IPS-11a (cell line): Measurements from ENCODE around the gene LRRC28.

Experiments used
- H3K4me3 ChIP-seq: one replicate; pipeline ENCODE4 v1.5.1; 2013; ENCODE audit warnings: low read depth, low read length, control low read depth

Gene LRRC28

GRCh38 chr15:99305761-99306505 lies 54.7 kb downstream of the LRRC28 start:
- no peak overlapping the region for H3K4me3 ChIP-seq

GRCh38 chr15:99306694-99307338 lies 55.5 kb downstream of the LRRC28 start:
- H3K4me3 ChIP-seq: no peak overlapping the region

GRCh38 chr15:99307735-99308134 lies 56.5 kb downstream of the LRRC28 start:
- H3K4me3 ChIP-seq: no peak overlapping the region

- H3K4me3 ChIP-seq: no peak overlapping the region
Observed at GRCh38 chr15:99310745-99311144, 59.5 kb downstream of the LRRC28 start.

DNA sequence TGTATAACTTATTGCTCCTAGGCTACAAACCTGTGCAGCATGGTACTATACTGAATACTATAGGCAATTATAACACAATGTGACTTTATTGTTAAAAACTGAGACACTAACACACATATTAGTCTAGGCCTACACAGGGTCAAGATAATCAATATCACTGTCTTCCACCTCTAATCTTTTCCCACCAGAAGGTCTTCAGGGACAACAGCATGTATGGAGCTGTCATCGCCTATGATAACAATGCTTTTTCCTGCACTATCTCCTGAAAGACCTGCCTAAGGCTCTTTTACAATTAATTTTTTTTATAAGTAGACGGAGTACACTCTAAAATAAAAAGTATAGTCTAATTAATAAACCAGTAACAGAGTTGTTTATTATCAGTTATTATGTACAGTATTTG lies 60.9 kb downstream of the LRRC28 start:
- H3K4me3 ChIP-seq: no peak overlapping the region

GRCh38 chr15:99312794-99313193 lies 61.5 kb downstream of the LRRC28 start:
- no peak overlapping the region for H3K4me3 ChIP-seq

- no peak overlapping the region for H3K4me3 ChIP-seq
Observed at GRCh38 chr15:99315636-99316035, 64.4 kb downstream of the LRRC28 start.

DNA sequence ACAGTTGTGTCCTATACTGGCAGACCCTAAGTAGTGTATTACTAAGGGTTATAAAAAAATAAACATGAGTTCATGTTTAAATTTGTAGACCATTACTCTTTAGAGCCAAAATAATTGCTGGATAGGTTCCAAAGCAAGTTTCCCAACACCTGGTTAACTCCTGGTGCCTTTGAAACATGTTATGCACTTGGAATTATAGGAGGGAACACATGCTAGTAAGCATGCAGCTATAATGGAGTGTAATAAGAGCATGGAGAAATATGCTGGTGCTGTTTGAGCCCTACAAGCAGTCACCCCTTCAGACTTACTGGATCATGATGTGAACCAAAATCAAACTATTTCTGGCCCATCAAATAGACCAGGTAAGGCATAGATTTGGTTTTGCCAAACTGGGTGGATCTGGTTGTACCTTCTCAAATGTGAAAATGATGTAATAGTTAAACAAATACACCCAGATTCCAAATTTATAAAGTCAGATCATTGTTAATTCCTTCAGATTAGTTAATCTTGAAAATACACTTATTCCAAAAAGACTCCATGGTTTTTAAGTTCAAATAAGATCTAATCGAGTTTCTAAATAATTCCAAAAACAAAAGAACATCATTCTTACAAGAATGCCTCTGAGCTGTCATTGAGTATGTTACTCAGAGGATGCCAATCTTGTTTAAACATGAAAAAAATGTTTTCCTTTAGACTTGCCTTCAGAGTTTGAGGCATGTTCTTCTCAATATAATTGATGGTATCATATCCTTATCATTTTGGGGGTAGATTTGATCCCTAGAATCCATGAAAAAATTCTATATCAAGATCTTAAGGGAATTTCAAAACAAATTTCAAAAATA lies 69.3 kb downstream of the LRRC28 start:
- H3K4me3 ChIP-seq: no peak overlapping the region

- no peak overlapping the region for H3K4me3 ChIP-seq
Observed at GRCh38 chr15:99321468-99321867, 70.2 kb downstream of the LRRC28 start.

DNA sequence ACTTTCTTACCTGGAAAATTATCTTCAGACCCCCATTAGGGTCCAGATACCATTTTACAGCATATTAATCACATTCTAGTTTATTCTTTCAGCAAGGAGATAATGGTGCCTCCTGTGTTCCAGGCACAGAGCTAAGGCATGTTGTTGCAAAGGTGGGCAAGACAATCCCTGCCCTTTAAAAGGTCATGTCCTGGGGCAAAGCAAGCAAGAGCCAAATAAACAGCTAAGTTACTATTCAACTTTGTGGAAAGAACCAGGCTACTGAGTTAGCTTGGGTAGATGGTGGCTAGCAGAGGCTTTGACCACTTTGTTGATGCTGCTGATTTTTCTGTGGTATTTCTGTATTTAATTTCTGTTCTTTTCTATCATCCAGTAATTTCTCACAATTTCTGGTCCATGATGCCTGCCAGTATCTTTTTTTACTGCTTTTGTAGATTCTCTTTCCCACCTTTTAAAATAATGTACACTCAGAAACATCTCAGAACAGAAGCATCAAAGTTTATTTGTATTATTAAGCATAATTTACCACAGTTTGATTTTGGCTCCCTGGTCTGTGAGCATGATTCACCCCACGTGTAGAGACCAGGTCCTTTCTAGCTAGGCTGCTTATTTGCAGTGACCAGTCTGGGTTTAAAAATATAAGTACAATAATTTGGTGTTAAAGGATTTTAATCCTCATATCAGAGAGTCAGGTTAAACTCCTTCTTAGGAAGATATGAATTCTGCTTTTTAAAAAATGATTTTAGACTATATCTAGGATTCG lies 71.5 kb downstream of the LRRC28 start:
- no peak overlapping the region for H3K4me3 ChIP-seq

DNA sequence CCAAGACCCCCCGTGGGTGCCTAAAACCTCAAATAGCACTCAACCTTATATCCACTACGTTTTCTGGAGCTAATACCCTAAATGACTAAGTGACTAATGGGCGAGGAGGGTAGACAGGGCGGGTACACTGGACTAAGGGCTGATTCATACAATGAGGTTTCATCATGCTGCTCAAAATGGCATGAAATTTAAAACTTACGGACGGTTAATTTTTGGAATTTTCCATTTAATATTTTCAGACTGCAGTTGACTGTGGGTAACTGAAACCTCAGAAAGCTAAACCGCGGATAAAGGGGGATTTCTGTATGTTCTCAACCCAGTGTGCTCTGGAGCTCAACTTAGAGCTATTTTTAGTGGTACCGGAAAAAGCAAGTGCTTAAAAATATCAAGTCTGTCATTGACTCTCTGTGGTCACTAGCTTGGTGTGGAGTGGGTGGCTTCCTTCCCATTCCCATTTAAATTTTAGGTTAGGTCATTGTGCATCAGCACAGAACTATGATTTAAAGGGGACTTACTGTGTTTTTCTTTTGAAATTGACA lies 72.9 kb downstream of the LRRC28 start:
- H3K4me3 ChIP-seq: no peak overlapping the region

- no peak overlapping the region for H3K4me3 ChIP-seq
Observed at GRCh38 chr15:99324700-99325099, 73.4 kb downstream of the LRRC28 start.

DNA sequence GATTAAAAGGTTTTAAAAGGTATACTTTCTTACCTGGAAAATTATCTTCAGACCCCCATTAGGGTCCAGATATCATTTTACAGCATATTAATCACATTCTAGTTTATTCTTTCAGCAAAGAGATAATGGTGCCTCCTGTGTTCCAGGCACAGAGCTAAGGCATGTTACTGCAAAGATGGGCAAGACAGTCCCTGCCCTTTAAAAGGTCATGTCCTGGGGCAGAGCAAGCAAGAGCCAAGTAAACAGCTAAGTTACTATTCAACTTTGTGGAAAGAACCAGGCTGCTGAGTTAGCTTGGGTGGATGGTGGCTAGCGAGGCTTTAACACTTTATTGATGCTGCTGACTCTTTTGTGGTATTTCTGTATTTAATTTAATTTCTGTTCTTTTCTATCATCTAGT lies 75.0 kb downstream of the LRRC28 start:
- H3K4me3 ChIP-seq: no peak overlapping the region

DNA sequence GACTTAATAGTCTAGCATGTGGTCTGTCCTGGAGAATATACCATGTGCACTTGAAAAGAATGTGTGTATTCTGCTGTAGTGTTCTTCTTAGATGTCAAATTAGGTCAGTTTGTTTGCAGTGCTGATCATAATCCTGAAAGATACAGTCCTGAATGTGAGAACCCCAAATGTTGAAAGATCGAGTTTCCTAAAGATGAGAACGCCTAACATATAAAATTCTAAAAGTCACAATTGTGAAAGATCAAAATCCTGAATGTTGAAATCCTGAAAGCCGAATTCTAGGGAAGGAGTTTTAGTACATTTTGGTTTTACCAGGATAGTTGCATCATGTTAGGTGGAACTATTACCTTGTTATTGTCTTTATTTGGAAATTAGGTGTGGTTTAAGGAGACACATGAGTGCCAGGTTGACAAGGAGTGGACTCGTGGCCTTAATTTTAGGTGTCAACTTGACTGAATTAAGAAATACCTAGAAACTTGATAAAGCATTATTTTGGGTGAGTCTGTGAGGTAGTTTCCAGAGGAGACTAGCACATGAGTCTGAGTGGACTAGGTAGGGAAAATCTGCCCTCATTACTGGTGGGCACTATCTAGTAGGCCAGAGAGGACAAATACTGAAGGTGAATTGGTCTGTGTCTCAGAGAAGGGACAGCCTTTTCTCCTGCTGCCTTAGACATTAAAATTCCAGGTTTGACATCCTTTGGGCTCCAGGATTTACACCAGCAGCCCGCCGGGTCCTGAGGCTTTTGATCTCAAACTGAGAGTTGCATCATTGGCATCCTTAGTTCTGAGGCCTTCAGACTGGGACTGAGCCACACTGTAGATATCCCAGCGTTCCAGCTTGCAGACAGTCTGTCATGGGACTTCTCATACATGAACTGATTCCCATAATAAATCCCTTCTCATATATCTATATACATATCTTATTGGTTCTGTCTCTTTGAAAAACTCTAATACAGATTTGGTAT lies 77.1 kb downstream of the LRRC28 start:
- H3K4me3 ChIP-seq: no peak overlapping the region

- no peak overlapping the region for H3K4me3 ChIP-seq
Observed at GRCh38 chr15:99331381-99331780, 80.1 kb downstream of the LRRC28 start.

DNA sequence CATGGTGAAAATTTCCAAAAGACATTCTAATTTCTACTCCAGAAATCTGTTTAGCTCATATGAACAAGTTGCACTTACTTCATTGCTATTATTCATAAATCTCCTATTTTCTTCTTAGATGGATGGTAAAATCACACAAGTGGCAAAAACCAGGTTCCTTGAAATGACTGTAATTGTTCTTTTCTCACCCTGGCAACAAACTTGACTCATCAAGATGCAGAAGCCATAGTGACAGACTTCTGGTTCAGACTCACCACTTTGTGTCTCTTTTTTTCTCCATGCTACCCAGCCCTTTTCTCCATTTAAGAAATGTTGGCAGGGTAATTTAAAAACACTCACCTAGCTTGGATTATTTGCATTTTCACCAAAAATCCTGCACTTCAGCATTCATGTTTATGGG lies 82.1 kb downstream of the LRRC28 start:
- H3K4me3 ChIP-seq: no peak overlapping the region

DNA sequence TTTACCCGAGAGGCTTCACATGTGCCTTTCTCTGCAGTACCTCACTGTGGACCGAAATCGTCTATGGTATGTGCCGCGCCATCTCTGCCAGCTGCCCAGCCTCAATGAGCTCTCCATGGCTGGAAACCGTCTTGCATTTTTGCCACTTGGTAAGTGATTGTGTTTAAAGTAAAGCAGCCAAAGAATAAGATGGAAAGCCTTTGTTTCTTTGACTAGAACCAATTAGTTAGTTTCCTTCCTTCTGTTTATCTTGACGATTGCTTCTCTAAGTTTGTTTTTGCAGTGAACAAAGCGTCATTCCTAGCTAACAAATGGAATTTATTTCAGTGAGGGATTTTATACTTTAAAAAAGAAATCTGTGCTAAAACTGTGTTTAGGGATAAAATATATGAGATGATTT lies 82.7 kb downstream of the LRRC28 start:
- no peak overlapping the region for H3K4me3 ChIP-seq

DNA sequence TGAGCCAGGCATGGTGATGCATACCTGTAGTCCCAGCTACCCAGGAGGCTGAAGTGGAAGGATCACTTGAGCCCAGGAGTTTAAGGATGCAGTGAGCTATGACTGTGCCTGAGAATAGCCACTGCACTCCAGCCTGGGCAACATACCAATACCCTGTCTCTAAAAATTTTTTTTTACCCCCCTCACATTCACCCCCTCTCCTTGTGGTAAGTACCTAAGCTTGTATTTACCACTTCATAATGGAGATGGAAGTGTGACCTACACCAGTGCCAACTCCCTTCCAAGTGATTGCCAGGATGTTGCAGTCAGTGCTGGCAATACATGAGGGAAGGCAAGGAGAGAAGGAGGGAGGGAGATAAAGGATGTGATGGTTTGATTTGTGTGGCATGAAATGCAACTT lies 84.2 kb downstream of the LRRC28 start:
- H3K4me3 ChIP-seq: no peak overlapping the region

- H3K4me3 ChIP-seq: no peak overlapping the region
Observed at GRCh38 chr15:99336794-99337193, 85.5 kb downstream of the LRRC28 start.

DNA sequence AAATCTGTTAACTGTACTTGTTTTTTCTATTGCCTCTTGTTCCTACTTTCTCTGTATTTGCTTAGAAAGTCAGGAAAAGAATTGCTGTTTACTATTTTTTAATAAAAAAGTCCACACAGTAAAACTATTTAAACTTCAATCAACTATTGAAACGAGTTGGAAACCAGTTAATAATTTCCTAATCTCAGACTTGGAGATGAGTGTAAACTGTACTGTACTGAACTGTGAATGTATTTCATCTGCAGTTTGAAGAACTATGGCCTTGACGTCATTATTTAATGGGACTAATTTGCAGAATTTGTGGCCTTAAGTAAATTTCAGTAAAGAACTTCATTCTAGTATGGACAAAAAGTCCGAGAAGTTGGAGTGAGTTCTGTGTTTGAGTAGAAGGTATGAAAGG lies 89.1 kb downstream of the LRRC28 start:
- no peak overlapping the region for H3K4me3 ChIP-seq
